Chondrocyte (in vitro differentiated cells): Measurements from ENCODE around the gene FAM193A. TPM values are rescaled to one million over a fixed set of nuclear protein-coding genes. Genes with fewer than 3 reads are reported as not detected.

Experiments used
- DNase-seq: peaks from one replicate; pipeline ENCODE4 v3.0.0; 2021; ENCODE audit warnings: mixed read lengths, low spot score
- H3K27ac Mint-ChIP-seq: one replicate; pipeline ENCODE4 v1.8.0; 2021; ENCODE audit warnings: mild to moderate bottlenecking, moderate library complexity, mixed read lengths; ENCODE audit not compliant: unreplicated experiment
- H3K27me3 Mint-ChIP-seq: 2 replicates; pipeline ENCODE4 v1.8.0; 2021; ENCODE audit warnings: low read depth, mixed read lengths
- H3K36me3 Mint-ChIP-seq: 2 replicates; pipeline ENCODE4 v1.8.0; 2021; ENCODE audit warnings: low read depth, mixed read lengths
- H3K4me1 Mint-ChIP-seq: 2 replicates; pipeline ENCODE4 v1.8.0; 2021; ENCODE audit warnings: low read depth, mild to moderate bottlenecking, mixed read lengths
- H3K4me3 Mint-ChIP-seq: one replicate; pipeline ENCODE4 v1.8.0; 2021; ENCODE audit warnings: mild to moderate bottlenecking, moderate library complexity, mixed read lengths; ENCODE audit not compliant: unreplicated experiment
- H3K9me3 Mint-ChIP-seq: 2 replicates; pipeline ENCODE4 v1.8.0; 2021; ENCODE audit warnings: low read depth, mixed read lengths
- total RNA-seq: library from RNA; stranded (reverse); gene quantifications from 3 replicates; pipeline ENCODE4 v1.2.1, GENCODE V29; 2021
- TF ChIP-seq, protein P1 (sequence below): fragments of 200-600 bp; sonication (generic); IDR thresholded peaks from 2 replicates; pipeline ENCODE4 v1.5.0; 2021; ENCODE audit warnings: antibody characterized with exemption, mild to moderate bottlenecking, moderate library complexity

FAM193A gene
- total RNA-seq, 1 donor from 2014 or later, result 24.9 TPM

DNA sequence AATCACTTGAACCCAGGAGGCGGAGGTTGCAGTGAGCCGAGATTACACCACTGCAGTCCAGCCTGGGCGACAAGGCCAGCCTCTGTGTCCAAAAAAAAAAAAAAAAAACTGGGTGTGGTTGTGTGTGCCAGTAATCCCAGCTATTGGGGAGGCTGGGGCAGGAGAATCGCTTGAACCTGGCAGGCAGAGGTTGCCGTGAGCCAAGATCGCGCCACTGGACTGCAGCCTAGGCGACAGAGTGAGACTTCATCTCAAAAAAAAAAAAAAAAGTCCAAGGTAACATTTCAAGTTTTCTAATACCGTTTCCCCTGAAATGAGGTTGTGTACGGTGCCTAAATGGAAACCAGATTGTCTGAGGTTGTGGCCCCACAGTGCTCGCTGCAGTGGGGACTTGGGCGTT lies 35.6 kb downstream of the FAM193A start:
- DNase-seq, result no peak
- H3K27me3 Mint-ChIP-seq, result no peaks in the 10 kb centered on the region
- peaks cover 25% of the 10 kb centered on the region for H3K4me1 Mint-ChIP-seq
- TF ChIP-seq, protein P1, sequence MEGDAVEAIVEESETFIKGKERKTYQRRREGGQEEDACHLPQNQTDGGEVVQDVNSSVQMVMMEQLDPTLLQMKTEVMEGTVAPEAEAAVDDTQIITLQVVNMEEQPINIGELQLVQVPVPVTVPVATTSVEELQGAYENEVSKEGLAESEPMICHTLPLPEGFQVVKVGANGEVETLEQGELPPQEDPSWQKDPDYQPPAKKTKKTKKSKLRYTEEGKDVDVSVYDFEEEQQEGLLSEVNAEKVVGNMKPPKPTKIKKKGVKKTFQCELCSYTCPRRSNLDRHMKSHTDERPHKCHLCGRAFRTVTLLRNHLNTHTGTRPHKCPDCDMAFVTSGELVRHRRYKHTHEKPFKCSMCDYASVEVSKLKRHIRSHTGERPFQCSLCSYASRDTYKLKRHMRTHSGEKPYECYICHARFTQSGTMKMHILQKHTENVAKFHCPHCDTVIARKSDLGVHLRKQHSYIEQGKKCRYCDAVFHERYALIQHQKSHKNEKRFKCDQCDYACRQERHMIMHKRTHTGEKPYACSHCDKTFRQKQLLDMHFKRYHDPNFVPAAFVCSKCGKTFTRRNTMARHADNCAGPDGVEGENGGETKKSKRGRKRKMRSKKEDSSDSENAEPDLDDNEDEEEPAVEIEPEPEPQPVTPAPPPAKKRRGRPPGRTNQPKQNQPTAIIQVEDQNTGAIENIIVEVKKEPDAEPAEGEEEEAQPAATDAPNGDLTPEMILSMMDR, result no peak
- H3K36me3 Mint-ChIP-seq, result peaks cover 6% of the 10 kb centered on the region
- H3K4me3 Mint-ChIP-seq, result no peak overlapping the region
- H3K27ac Mint-ChIP-seq, result no peak overlapping the region
- H3K9me3 Mint-ChIP-seq, result no peaks in the 10 kb centered on the region

DNA sequence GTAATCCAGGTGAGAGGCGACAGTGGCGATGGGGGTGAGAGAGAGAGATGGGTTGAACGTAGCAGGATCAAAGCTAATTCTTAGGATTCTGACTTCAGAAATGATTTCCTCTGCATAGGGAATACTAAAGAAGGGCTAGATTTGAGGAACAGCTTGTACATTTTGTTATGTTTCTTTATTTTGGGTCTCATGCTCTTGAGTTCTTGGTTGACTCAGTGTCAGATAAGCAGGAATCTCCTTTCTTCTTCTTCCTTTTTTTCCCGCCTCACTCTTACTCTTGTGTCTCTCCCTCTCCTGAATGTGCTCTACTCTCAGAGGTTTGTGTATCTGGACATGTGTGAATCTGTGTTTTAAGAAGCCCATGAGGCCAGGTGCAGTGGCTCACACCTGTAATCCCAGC lies 36.4 kb downstream of the FAM193A start:
- Mint-ChIP-seq H3K9me3 (no peaks in the 10 kb centered on the region), H3K4me1 (peaks cover 26% of the 10 kb centered on the region), H3K27ac (no peak overlapping the region), H3K36me3 (peaks cover 5% of the 10 kb centered on the region), H3K4me3 (no peak overlapping the region), H3K27me3 (no peaks in the 10 kb centered on the region)
- TF ChIP-seq, protein P1, result no peak
- no peak for DNase-seq

DNA sequence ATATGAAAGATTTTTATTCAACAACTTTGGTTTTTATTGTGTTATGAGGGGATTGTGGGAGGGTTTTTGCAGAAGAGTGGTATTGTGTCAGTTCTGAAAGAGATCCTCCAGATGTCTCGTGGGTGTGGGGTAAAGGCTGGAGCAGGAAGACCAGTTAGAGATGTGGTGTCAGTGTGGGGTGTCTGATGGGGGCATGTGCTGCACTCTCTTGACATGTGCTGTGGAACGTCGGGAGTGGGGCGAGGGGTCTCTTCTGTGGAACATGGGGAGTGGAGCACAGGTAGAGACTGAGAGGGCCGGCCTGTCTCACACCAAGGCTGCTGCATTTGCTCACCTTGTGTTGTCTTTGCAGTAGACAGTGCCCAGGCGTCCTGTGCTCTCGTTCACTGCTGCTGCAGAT lies 37.6 kb downstream of the FAM193A start:
- DNase-seq, result no peak
- Mint-ChIP-seq H3K9me3 (no peaks in the 10 kb centered on the region), H3K4me1 (peaks cover 28% of the 10 kb centered on the region), H3K4me3 (no peak overlapping the region), H3K36me3 (peaks cover 5% of the 10 kb centered on the region), H3K27me3 (no peaks in the 10 kb centered on the region), H3K27ac (no peak overlapping the region)
- TF ChIP-seq, protein P1, result no peak

DNA sequence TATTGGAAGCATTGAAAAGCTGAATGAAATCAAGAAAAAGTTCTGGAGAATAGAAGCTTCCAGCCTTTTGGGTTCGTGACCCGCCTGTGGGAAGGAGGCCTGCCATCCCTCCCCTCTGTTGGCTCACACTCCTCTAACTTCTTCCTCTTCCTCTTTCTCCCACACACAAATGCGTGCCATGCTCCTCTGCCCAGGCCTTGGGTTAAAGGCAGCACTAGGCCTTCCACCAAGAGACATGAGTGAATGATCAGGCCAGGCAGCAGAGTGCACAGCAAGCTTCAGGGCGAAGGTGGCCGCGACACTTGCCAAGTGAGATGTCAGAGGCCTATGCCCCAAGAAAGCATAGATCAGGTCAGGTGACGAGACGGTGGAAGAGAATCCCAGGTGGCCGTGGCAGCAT lies 38.4 kb downstream of the FAM193A start:
- no peak overlapping the region for H3K27ac Mint-ChIP-seq
- TF ChIP-seq, protein P1, result no peak
- H3K36me3 Mint-ChIP-seq, result peaks cover 5% of the 10 kb centered on the region

DNA sequence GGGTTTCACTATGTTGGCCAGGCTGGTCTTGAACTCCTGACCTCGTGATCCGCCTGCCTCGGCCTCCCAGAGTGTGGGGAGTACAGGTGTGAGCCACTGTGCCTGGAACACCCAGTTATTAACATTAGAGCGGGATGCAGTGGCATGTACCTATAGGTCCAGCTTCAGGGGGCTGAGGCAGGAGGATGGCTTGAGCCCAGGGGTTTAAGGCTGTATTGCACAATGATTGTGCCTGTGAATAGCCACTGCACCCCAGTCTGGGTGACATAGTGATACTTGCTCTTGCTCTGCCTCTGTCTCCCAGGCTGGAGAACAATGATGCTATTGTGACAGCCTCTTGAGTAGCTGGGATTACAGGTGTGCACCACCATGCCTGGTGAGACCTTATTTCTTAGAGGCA lies 39.8 kb downstream of the FAM193A start:
- Mint-ChIP-seq H3K27ac (no peak overlapping the region), H3K9me3 (no peaks in the 10 kb centered on the region), H3K4me3 (no peak overlapping the region), H3K36me3 (peaks cover 5% of the 10 kb centered on the region), H3K4me1 (peaks cover 23% of the 10 kb centered on the region), H3K27me3 (no peaks in the 10 kb centered on the region)
- no peak for DNase-seq
- TF ChIP-seq, protein P1, result no peak

More for the DNA sequence above, 38.4 kb downstream of the FAM193A start:
- H3K9me3 Mint-ChIP-seq, result no peaks in the 10 kb centered on the region
- H3K4me3 Mint-ChIP-seq, result no peak overlapping the region
- no peak for DNase-seq
- no peaks in the 10 kb centered on the region for H3K27me3 Mint-ChIP-seq
- peaks cover 28% of the 10 kb centered on the region for H3K4me1 Mint-ChIP-seq
